T47D (cell line): ENCODE measurements around the gene SLC24A4.

Experiments used
- DNase-seq, 2 experiments: peaks; one replicate each; pipeline versions ENCODE4 v3.0.0 to v3.0.0-alpha.2; 2011 to 2012; ENCODE audit warnings: low read depth in 1 of 2, low spot score in 1 of 2
- JUND ChIP-seq: IDR thresholded peaks from 2 replicates; pipeline ENCODE4 v1.6.1; 2012; ENCODE audit warnings: low read depth
- in situ Hi-C: cut with HindIII; loops from 2 replicates; pipeline ENCODE4 v1.10.0; 2016; ENCODE audit warnings: low sequenced_read_pairs, low pct_unique_long_range_greater_than_20kb

The SLC24A4 gene

GRCh38 chr14:92415969-92416368 is 93.0 kb downstream of the SLC24A4 start:
- DNase-seq: no peak
- in situ Hi-C loops: no loop called here
- no peak for TF ChIP-seq JUND

GRCh38 chr14:92416544-92416943 is 93.6 kb downstream of the SLC24A4 start:
- DNase-seq: no peak
- in situ Hi-C loops: no loop called here
- TF ChIP-seq JUND: no peak

- in situ Hi-C loops: no loop called here
- TF ChIP-seq JUND: no peak
- DNase-seq: no peak
Observed at GRCh38 chr14:92417759-92418158, 94.8 kb downstream of the SLC24A4 start.

GRCh38 chr14:92421751-92422150 is 98.8 kb downstream of the SLC24A4 start:
- TF ChIP-seq JUND: no peak
- DNase-seq: no peak
- in situ Hi-C loops: no loop called here

- in situ Hi-C loops: no loop called here
- TF ChIP-seq JUND: no peak
- DNase-seq: no peak
Observed at GRCh38 chr14:92425101-92425500, 102.1 kb downstream of the SLC24A4 start.

- no peak for TF ChIP-seq JUND
- DNase-seq: no peak
- in situ Hi-C loops: no loop called here
Observed at GRCh38 chr14:92426237-92426636, 103.3 kb downstream of the SLC24A4 start.

- in situ Hi-C loops: no loop called here
- no peak for TF ChIP-seq JUND
- peak in 1 of 2 experiments; percentile 28 for DNase-seq
Observed at GRCh38 chr14:92427096-92427495, 104.1 kb downstream of the SLC24A4 start.

- no peak for TF ChIP-seq JUND
- DNase-seq: no peak
- in situ Hi-C loops: no loop called here
Observed at GRCh38 chr14:92430686-92431085, 107.7 kb downstream of the SLC24A4 start.

- no peak for DNase-seq
- in situ Hi-C loops: no loop called here
- TF ChIP-seq JUND: no peak
Observed at GRCh38 chr14:92431199-92431725, 108.3 kb downstream of the SLC24A4 start.

- no peak for DNase-seq
- TF ChIP-seq JUND: no peak
- in situ Hi-C loops: no loop called here
Observed at GRCh38 chr14:92433407-92433806, 110.4 kb downstream of the SLC24A4 start.

GRCh38 chr14:92435154-92435553 is 112.2 kb downstream of the SLC24A4 start:
- DNase-seq: no peak
- in situ Hi-C loops: no loop called here
- TF ChIP-seq JUND: no peak

GRCh38 chr14:92436115-92436776 is 113.3 kb downstream of the SLC24A4 start:
- in situ Hi-C loops: no loop called here
- no peak for TF ChIP-seq JUND
- DNase-seq: no peak

GRCh38 chr14:92437309-92437708 is 114.3 kb downstream of the SLC24A4 start:
- in situ Hi-C loops: no loop called here
- no peak for DNase-seq
- TF ChIP-seq JUND: no peak

- no peak for DNase-seq
- no peak for TF ChIP-seq JUND
- in situ Hi-C loops: no loop called here
Observed at GRCh38 chr14:92437729-92438285, 114.8 kb downstream of the SLC24A4 start.
